ENCODE measurements around the gene CDK1. TPM values are rescaled to one million over a fixed set of nuclear protein-coding genes. Genes with fewer than 3 reads are reported as not detected.

Gene CDK1
- total and polyA plus RNA-seq, 8 donors = 0.19 to 1.7 (median 0.67) TPM

- FAIRE-seq (no peak), DNase-seq (no peak), ATAC-seq (peak in 1 of 4 donors; percentile 10)
- no peaks in the 10 kb centered on the region for H3K9me3 ChIP-seq
- H3K4me3 ChIP-seq = no peak overlapping the region
- no peaks in the 10 kb centered on the region for H3K36me3 ChIP-seq
- no peaks in the 10 kb centered on the region for H3K27me3 ChIP-seq
- no peak for TF ChIP-seq CTCF (IDR thresholded peaks at IDR 0.05)
- WGBS, 2 donors = 66 to 67% methylated on average over 6 of the region's 6 CpGs
- H3K4me1 ChIP-seq = peaks cover 0 to 5% (median 0%) of the 10 kb centered on the region in 3 donors
- intact Hi-C loops (cut with DNase I) = no loop called here
- H3K27ac ChIP-seq = no peak overlapping the region
Observed at GRCh38 chr10:60820093-60820754, 41.9 kb downstream of the CDK1 start.

- intact Hi-C loops (cut with DNase I) = no loop called here
- DNase-seq (no peak), FAIRE-seq (no peak), ATAC-seq (no peak)
- Histone ChIP-seq H3K9me3 (no peaks in the 10 kb centered on the region), H3K27ac (no peak overlapping the region), H3K27me3 (no peaks in the 10 kb centered on the region), H3K36me3 (no peaks in the 10 kb centered on the region), H3K4me3 (no peak overlapping the region), H3K4me1 (peaks cover 0 to 5% (median 0%) of the 10 kb centered on the region in 3 donors)
- 58 to 64% methylated on average over 2 of the region's 2 CpGs for WGBS, 2 donors
- no peak for TF ChIP-seq CTCF (IDR thresholded peaks at IDR 0.05)
Observed at GRCh38 chr10:60821656-60822055, 43.4 kb downstream of the CDK1 start.

GRCh38 chr10:60822809-60823208 is 44.5 kb downstream of the CDK1 start:
- H3K27ac ChIP-seq = no peak overlapping the region
- FAIRE-seq (no peak), DNase-seq (no peak), ATAC-seq (no peak)
- intact Hi-C loops (cut with DNase I) = no loop called here
- peaks cover 0 to under 1% (median 0%) of the 10 kb centered on the region in 3 donors for H3K4me1 ChIP-seq
- no peaks in the 10 kb centered on the region for H3K9me3 ChIP-seq
- no peaks in the 10 kb centered on the region for H3K36me3 ChIP-seq
- 50 to 64% methylated on average over 4 of the region's 4 CpGs for WGBS, 2 donors
- no peak overlapping the region for H3K4me3 ChIP-seq
- no peak for TF ChIP-seq CTCF (IDR thresholded peaks at IDR 0.05)
- H3K27me3 ChIP-seq = no peaks in the 10 kb centered on the region

- H3K4me1 ChIP-seq = peaks cover 0 to 6% (median 0%) of the 10 kb centered on the region in 3 donors
- no peak for TF ChIP-seq CTCF (IDR thresholded peaks at IDR 0.05)
- ATAC-seq (no peak), DNase-seq (no peak), FAIRE-seq (no peak)
- intact Hi-C loops (cut with DNase I) = no loop called here
- H3K4me3 ChIP-seq = no peak overlapping the region
- no peak overlapping the region for H3K27ac ChIP-seq
- H3K36me3 ChIP-seq = no peaks in the 10 kb centered on the region
- H3K27me3 ChIP-seq = no peaks in the 10 kb centered on the region
- WGBS, 2 donors = 94 to 96% methylated on average over 1 of the region's 1 CpG
- H3K9me3 ChIP-seq = no peaks in the 10 kb centered on the region
Observed at GRCh38 chr10:60823324-60823723, 45.0 kb downstream of the CDK1 start.

- no peaks in the 10 kb centered on the region for H3K27me3 ChIP-seq
- WGBS, 2 donors = 69 to 76% methylated on average over 4 of the region's 4 CpGs
- no peak for DNase-seq
- TF ChIP-seq CTCF (IDR thresholded peaks at IDR 0.05) = no peak
- intact Hi-C loops (cut with DNase I) = no loop called here
- ATAC-seq = no peak
- no peak overlapping the region for H3K27ac ChIP-seq
- no peaks in the 10 kb centered on the region for H3K9me3 ChIP-seq
- no peak overlapping the region for H3K4me3 ChIP-seq
- H3K36me3 ChIP-seq = no peaks in the 10 kb centered on the region
- peaks cover 0 to 6% (median 0%) of the 10 kb centered on the region in 3 donors for H3K4me1 ChIP-seq
- FAIRE-seq = no peak
Observed at GRCh38 chr10:60825520-60825919, 47.2 kb downstream of the CDK1 start.

All from pancreas (tissue), 10 donors.